ENCODE measurements around the gene CENPS. TPM values are rescaled to one million over a fixed set of nuclear protein-coding genes. Genes with fewer than 3 reads are reported as not detected.
A peak's percentile ranks its signal among the peaks of the same experiment; 100 is the strongest.
"Not testable (repeated sequence)": the region's sequence is repeated elsewhere in the genome, so short reads cannot be mapped to it uniquely, and the experiment has no call there.

The CENPS gene
- total and polyA plus RNA-seq, 5 experiments from 2014 or later, result 6.4 to 11.2 (median 9.4) TPM

DNA sequence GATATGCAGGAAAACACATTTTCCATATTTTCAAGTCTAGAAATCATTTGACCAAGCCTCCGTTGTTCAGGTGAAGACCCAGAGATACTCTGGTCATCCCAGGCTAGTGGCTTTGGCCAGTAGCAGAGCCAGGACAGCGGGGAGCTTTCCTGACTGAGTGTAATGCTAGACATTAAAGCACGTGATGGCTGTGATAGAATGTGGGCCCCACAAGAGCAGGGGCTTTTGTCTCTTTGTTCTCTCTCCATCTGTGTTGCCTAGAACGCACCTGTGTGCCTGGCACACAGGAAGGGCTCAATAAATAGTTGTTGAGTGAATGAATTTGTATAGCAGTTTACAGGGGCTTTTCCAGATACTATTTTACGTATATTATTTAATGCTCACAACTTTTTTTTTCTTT lies 10.6 kb downstream of the CENPS start:
- Mint-ChIP-seq H3K36me3 (peaks cover 0 to 27% (median 0%) of the 10 kb centered on the region in 3 donors), H3K4me3 (no peak overlapping the region), H3K9me3 (no peaks in the 10 kb centered on the region), H3K27ac (no peak overlapping the region), H3K4me1 (no peaks in the 10 kb centered on the region), H3K27me3 (no peaks in the 10 kb centered on the region)
- DNase-seq (no peak), ATAC-seq (no peak)
- POLR2A ChIA-PET, result no interaction called here

DNA sequence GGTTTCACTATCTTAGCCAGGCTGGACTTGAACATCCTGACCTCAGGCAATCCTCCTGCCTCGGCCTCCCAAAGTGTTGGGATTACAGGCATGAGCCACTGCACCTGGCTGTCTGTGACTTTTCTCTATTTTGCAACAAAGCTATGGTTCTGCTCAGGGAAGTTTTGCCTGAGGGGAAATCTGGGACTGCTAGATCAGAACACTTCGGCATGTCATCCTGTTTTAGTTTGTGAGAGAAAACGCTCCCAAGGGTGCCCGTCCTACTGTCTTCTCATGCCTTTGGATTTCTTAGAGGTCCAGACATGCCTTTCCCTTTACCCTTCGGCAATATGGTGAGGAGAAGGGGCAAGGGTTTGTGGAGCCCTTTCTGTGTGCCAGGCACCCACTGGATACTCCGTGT lies 14.0 kb downstream of the CENPS start:
- POLR2A ChIA-PET, result no interaction called here
- Mint-ChIP-seq H3K27me3 (no peaks in the 10 kb centered on the region), H3K27ac (no peak overlapping the region), H3K4me1 (peaks cover 0 to 2% (median under 1%) of the 10 kb centered on the region in 4 donors), H3K9me3 (no peaks in the 10 kb centered on the region), H3K4me3 (no peak overlapping the region), H3K36me3 (peaks cover 0 to 15% (median 0%) of the 10 kb centered on the region in 3 donors)
- no peak for ATAC-seq
- no peak for DNase-seq

DNA sequence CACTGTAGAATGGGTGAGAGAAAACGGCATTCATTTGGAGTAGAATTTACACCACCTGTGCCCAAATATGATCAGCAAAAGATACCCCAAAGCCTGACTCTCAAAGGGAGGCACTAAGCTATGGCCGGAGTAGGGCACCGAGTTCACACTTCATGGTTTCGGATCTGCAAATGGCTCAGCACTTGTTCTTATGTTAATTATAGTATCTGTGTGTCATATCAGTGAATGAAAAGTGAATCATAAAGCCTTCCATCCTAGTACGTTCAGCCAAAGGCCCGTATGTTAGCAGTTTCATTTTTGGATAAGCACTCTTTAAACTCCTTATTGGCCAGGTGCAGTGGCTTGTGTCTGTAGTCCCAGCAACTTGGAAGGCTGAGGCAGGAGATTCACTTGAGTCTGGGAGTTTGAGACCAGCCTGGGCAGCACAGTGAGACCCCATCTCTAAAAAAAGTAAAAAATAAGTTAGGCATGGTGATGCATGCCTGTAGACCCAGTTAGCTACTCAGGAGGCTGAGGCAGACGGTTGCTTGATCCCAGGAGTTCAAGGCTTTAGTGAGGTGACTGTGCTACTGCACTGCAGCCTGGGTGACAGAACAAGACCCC lies 14.7 kb downstream of the CENPS start:
- Mint-ChIP-seq H3K27me3 (no peaks in the 10 kb centered on the region), H3K4me3 (no peak overlapping the region), H3K9me3 (no peaks in the 10 kb centered on the region), H3K27ac (no peak overlapping the region), H3K4me1 (peaks cover 0 to 2% (median under 1%) of the 10 kb centered on the region in 4 donors), H3K36me3 (peaks cover 0 to 15% (median 0%) of the 10 kb centered on the region in 3 donors)
- ATAC-seq (no peak), DNase-seq (no peak)
- POLR2A ChIA-PET, result no interaction called here

DNA sequence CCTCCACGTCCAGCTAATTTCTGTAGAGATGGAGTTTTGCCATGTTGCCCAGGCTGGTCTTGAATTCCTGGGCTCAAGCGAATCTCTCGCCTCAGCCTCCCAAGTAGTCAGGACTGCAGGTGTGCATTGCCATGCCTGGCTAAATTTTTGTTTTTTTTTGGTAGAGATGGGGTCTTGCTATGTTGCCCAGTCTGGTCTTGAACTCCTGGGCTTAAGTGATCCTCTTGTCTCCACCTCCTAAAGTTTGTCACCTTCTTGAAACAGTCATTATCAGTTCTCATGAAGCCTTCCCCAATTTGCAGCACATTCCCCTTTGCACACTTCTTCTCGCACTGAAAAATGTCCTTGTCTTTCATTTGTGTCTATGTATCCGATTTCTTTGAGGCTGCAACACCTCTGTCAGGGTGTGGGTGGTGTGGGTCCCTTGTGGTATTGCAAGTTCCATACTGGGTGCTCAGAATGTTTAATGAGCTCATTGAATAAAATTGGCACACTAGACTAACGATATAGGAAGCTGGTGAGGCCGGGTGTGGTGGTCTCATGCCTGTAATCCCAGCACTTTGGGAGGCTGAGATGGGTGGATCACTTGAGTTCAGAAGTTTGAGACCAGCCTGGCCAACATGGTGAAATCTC lies 16.7 kb downstream of the CENPS start:
- POLR2A ChIA-PET, result interaction anchor here (0.6 to 0.7 kb wide), 3 partner anchors 63 to 1227 kb away, joined by 3 to 5 read pairs (median 4); no protein-coding TSS in a partner anchor
- no peak for DNase-seq

DNA sequence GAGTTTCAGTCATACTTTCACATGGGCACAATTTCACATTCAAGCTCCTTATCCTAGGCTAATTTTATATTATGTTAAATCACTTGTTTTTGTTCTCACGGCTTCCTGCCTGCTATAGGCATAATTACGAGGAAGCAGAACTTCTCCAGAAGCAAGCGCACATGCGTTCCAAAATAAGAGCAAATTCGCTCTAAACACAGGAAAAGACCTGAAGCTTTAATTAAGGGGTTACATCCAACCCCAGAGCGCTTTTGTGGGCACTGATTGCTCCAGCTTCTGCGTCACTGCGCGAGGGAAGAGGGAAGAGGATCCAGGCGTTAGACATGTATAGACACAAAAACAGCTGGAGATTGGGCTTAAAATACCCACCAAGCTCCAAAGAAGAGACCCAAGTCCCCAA lies 19.5 kb downstream of the CENPS start, which contains the start of gene CORT:
CORT (plus strand) TSS at position 281 of the 400 bp plus-strand sequence. CDS start 193 bp downstream, outside the sequence.
- Mint-ChIP-seq H3K4me3 (no peak within 1 kb of the TSS), H3K36me3 (no peaks in the 10 kb centered on the region), H3K9me3 (no peaks in the 10 kb centered on the region), H3K4me1 (peaks cover 0 to 2% (median under 1%) of the 10 kb centered on the region in 4 donors), H3K27me3 (no peaks in the 10 kb centered on the region), H3K27ac (peak within 1 kb of the TSS in 1 of 10 donors; percentile 43)
- ATAC-seq (no peak), DNase-seq (no peak)
- POLR2A ChIA-PET, result no interaction called here

More for the DNA sequence above, 16.7 kb downstream of the CENPS start:
- H3K4me3 Mint-ChIP-seq, result no peak overlapping the region
- H3K27me3 Mint-ChIP-seq, result no peaks in the 10 kb centered on the region
- no peak overlapping the region for H3K27ac Mint-ChIP-seq
- no peak for ATAC-seq
- H3K9me3 Mint-ChIP-seq, result no peaks in the 10 kb centered on the region
- peaks cover 0 to 5% (median 0%) of the 10 kb centered on the region in 3 donors for H3K36me3 Mint-ChIP-seq
- H3K4me1 Mint-ChIP-seq, result peaks cover 0 to 2% (median under 1%) of the 10 kb centered on the region in 4 donors

DNA sequence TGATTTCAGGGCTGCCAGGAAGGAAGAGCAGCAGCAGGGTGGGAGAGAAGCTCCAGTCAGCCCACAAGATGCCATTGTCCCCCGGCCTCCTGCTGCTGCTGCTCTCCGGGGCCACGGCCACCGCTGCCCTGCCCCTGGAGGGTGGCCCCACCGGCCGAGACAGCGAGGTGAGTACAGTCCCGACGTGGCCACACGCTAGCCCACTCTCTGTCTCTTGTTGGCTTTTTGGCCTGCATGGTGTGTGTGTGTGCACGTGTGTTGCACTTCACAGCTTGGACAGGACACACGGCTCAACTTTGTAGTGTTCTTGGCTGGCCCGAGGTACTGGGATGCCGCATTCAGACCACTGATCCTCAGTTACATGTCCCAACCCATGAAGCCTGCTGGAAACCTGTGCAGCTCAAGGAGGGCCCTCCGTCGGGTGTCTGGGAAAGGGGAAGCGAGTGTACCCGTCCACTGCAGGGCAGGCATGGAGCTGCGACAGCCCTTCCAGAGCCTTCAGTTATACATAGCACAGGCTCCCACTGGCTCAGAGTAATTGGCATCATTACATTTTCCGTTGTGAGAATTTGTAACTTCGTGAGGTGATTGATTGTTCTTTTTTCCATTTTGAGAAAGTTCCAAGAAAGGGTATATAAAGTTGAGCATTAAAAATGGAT lies 20.1 kb downstream of the CENPS start:
- ATAC-seq (no peak), DNase-seq (no peak)
- Mint-ChIP-seq H3K36me3 (no peaks in the 10 kb centered on the region), H3K27ac (peak overlapping the region in 1 of 10 donors; percentile 43), H3K4me3 (no peak overlapping the region), H3K27me3 (no peaks in the 10 kb centered on the region), H3K4me1 (peaks cover 0 to 2% (median under 1%) of the 10 kb centered on the region in 4 donors), H3K9me3 (no peaks in the 10 kb centered on the region)
- POLR2A ChIA-PET, result no interaction called here

DNA sequence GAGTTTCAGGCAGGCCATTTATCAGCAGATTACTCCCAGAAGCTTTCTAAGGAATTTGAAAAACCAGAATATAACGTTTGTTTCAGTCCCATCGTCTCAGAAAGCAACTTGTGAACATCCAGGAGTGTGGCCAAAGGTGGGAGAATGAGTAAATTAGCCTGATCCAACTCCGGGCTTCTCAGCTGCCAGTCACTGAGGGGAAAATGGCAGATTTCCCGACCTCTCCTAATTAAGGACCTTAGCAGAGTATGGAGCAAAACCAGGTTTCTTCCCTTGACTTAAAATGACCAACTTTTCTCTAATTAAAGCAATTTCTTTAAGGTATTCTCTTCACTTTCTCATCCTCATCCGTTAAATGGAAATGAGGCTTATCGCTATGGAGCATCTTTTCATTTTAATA lies 20.6 kb downstream of the CENPS start:
- H3K27ac Mint-ChIP-seq, result peak overlapping the region in 1 of 10 donors; percentile 43
- H3K27me3 Mint-ChIP-seq, result no peaks in the 10 kb centered on the region
- no peaks in the 10 kb centered on the region for H3K9me3 Mint-ChIP-seq
- peaks cover 0 to 2% (median under 1%) of the 10 kb centered on the region in 4 donors for H3K4me1 Mint-ChIP-seq
- POLR2A ChIA-PET, result no interaction called here
- ATAC-seq (no peak), DNase-seq (no peak)
- no peak overlapping the region for H3K4me3 Mint-ChIP-seq
- H3K36me3 Mint-ChIP-seq, result peaks cover 0 to under 1% (median 0%) of the 10 kb centered on the region in 3 donors

DNA sequence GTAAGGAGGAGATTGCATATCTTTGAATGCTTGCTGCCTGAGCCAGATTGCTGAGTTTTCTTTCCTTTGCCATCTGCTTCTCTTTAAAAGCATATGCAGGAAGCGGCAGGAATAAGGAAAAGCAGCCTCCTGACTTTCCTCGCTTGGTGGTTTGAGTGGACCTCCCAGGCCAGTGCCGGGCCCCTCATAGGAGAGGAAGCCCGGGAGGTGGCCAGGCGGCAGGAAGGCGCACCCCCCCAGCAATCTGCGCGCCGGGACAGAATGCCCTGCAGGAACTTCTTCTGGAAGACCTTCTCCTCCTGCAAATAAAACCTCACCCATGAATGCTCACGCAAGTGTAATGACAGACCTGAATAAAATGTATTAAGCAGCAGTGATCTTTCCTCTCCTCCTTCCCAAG lies 21.1 kb downstream of the CENPS start:
- Mint-ChIP-seq H3K36me3 (peaks cover 0 to 5% (median 0%) of the 10 kb centered on the region in 3 donors), H3K9me3 (no peaks in the 10 kb centered on the region), H3K27ac (peak overlapping the region in 1 of 10 donors; percentile 31), H3K4me1 (peaks cover 0 to 5% (median under 1%) of the 10 kb centered on the region in 4 donors), H3K4me3 (no peak overlapping the region), H3K27me3 (no peaks in the 10 kb centered on the region)
- POLR2A ChIA-PET, result no interaction called here
- DNase-seq (no peak), ATAC-seq (no peak)

DNA sequence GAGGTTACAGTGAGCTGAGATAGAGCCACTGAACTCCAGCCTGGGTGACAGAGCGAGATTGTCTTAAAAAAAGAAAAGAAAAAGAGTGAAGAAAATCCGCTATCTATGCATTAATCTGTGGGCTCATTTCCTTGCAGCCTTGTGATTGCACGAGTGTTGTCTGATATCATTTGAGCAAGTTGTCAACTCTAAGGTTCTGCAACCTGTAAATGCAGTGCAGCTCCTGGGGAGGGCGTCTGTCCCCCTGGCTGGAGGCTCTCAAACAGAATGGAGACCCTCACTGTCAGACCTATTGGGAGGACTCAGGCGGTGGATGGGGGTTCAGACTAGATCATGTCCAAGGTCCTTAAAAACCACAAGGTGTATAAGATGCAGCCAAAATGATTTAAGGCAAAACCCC lies 25.8 kb downstream of the CENPS start:
- Mint-ChIP-seq H3K4me3 (no peak overlapping the region), H3K36me3 (peaks cover 0 to 27% (median 0%) of the 10 kb centered on the region in 3 donors), H3K27me3 (no peaks in the 10 kb centered on the region), H3K4me1 (peaks cover 0 to 16% (median 6%) of the 10 kb centered on the region in 4 donors), H3K27ac (peak overlapping the region in 2 of 10 donors; percentile 53 to 63), H3K9me3 (no peaks in the 10 kb centered on the region)
- no peak for ATAC-seq
- no peak for DNase-seq
- POLR2A ChIA-PET, result interaction anchor here (0.6 kb wide), 1 partner anchor 523 kb away, joined by 4 read pairs; no protein-coding TSS in a partner anchor

DNA sequence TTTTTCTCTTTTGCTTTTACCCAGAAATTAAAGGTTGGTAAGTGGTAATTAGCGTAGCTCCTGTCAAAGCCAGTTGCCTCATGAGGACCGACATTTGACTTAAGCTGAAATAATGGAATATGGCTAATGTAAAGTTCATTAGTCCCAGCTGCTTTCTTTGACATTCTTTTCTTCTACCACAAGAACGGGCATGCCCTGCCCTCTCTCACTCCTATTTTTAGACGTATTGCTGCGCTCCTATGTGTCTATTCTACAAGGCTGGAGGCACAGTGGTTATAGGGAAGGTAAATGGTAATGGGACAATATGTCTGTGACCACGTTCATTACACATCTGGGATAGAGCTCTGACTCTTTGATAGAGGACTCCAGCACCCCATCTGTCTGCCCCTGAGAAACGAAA lies 26.4 kb downstream of the CENPS start:
- Mint-ChIP-seq H3K9me3 (no peaks in the 10 kb centered on the region), H3K4me3 (no peak overlapping the region), H3K4me1 (peaks cover 1 to 16% (median 6%) of the 10 kb centered on the region in 4 donors), H3K27ac (peak overlapping the region in 3 of 10 donors; percentile 32 to 72 (median 64)), H3K27me3 (no peaks in the 10 kb centered on the region), H3K36me3 (peaks cover 0 to 33% (median 0%) of the 10 kb centered on the region in 3 donors)
- ATAC-seq (no peak), DNase-seq (no peak)
- POLR2A ChIA-PET, result no interaction called here

DNA sequence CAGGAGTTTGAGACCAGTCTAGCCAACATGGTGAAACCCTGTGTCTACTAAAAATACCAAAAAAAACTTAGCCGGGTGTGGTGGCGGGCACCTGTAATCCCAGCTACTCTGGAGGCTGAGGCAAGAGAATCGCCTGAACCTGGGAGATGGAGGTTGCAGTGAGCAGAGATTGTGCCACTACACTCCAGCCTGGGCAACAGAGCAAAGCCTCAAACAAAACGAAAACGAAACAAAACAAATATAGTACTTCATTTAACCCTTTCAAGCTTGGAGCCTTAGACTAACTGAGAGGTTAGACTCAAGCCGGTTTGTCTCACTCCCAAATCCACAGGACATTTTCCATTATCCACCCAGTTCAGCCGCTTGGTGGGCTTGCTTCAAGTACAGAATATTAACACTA lies 27.2 kb downstream of the CENPS start:
- H3K4me3 Mint-ChIP-seq, H3K9me3 Mint-ChIP-seq, ATAC-seq, H3K27ac Mint-ChIP-seq, H3K27me3 Mint-ChIP-seq, POLR2A ChIA-PET, DNase-seq: not testable (repeated sequence)
- H3K4me1 Mint-ChIP-seq, result peaks cover 1 to 16% (median 6%) of the 10 kb centered on the region in 4 donors
- H3K36me3 Mint-ChIP-seq, result peaks cover 0 to 41% (median 0%) of the 10 kb centered on the region in 3 donors

DNA sequence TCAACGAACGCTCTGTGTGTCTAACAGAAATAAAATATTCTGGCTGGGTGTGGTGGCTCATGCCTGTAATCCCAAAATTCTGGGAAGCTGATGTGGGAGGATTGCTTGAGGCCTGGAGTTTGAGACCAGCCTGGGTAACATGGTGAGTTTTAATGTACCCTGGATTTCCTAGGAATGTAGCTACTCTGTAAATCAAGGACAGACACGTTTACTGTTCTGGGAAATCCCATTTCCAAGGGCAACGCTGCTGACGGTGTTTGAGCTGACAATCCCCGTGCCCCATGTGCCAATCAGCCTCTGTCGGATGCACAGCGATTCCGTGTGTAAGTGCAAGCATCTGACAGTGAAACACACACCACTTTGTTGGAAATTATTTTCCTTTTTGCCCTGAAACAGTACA lies 27.6 kb downstream of the CENPS start:
- ATAC-seq, result no peak
- Mint-ChIP-seq H3K9me3 (no peaks in the 10 kb centered on the region), H3K27me3 (no peaks in the 10 kb centered on the region)

DNA sequence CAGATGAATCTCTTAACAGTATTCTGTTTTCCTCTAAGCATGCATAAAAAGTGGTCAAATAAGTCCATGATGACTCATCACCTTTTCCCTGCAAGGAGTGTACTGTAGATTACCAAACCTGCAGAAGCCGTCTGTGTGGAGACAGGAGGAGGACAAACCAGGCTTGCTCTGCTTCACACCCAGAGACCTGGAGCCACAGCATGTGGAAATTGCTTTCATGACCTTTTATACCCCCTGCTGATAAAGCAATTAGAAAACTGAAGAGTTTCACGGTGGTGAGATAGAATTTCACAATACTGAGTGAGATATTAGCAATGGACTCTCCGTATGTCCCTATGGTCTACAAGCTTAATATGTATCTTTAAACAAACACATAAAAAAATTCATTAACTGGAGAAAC lies 29.0 kb downstream of the CENPS start:
- H3K36me3 Mint-ChIP-seq, result peaks cover 0 to 57% (median 0%) of the 10 kb centered on the region in 3 donors
- no peak for DNase-seq
- H3K9me3 Mint-ChIP-seq, result no peaks in the 10 kb centered on the region
- no peak overlapping the region for H3K4me3 Mint-ChIP-seq
- ATAC-seq, result no peak
- POLR2A ChIA-PET, result no interaction called here
- H3K27me3 Mint-ChIP-seq, result no peaks in the 10 kb centered on the region
- H3K27ac Mint-ChIP-seq, result no peak overlapping the region
- H3K4me1 Mint-ChIP-seq, result peaks cover 1 to 16% (median 6%) of the 10 kb centered on the region in 4 donors

More for the DNA sequence above, 27.6 kb downstream of the CENPS start:
- DNase-seq, result no peak
- H3K4me3 Mint-ChIP-seq, result no peak overlapping the region
- H3K36me3 Mint-ChIP-seq, result peaks cover 0 to 45% (median 0%) of the 10 kb centered on the region in 3 donors
- POLR2A ChIA-PET, result interaction anchor here (0.6 kb wide), 1 partner anchor 37 kb away, joined by 4 read pairs; no protein-coding TSS in a partner anchor
- H3K4me1 Mint-ChIP-seq, result peaks cover 1 to 16% (median 6%) of the 10 kb centered on the region in 4 donors
- H3K27ac Mint-ChIP-seq, result peak overlapping the region in 2 of 10 donors; percentile 11 to 19

All from naive thymus-derived CD8-positive, alpha-beta T cell (primary cell).